A549 treated with DMSO at 1 μM for 4 hours (cell line): Measurements from ENCODE around the gene HLA-DOB. TPM values are rescaled to one million over a fixed set of nuclear protein-coding genes. Genes with fewer than 3 reads are reported as not detected.

Experiments used
- total RNA-seq: library from RNA; stranded (reverse); fragments of 200-300 nt; extraction: Qiagen RNA extraction; gene quantifications from 5 replicates; pipeline ENCODE4 v1.2.3, GENCODE V29; 2022; ENCODE audit warnings: low read depth

HLA-DOB gene
- 0.07 to 0.30 TPM (median 0.16 TPM) in 4 of 5 replicates, not detected in the other for total RNA-seq

DNA sequence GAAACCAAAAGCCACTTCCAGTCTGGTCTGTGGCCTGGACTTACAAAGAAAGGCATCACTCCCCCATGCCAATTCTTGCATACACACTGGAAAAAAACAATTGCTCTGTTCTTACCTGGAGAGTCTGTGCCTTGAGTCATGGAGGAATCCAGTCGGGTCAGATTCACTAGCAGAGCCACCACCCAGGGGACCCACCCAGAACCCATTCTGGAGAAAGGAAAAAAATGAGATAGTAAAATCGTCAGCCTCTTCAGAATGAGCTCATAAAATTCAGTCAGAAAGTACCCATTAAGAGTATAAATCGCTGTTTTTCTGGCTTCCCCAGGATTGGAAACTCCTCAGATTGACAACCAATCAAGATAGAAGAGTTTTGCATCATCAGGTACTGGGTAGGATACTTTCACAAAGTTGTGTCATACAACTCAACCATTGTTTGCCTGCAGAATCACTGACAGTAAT lies at the start of gene HLA-DOB:
TSS of gene HLA-DOB (minus strand) at position 257 of the 459 bp plus-strand sequence. CDS start at position 206, 51 bp downstream.

GRCh38 chr6:32853541-32854375 lies 37.0 kb upstream of the HLA-DOB start, which contains the start of the genes PSMB9 and TAP1:
Gene PSMB9, plus strand, starts transcription at chr6:32854192. Its CDS starts 38 bp downstream, at chr6:32854230.
Gene TAP1, minus strand, starts transcription at chr6:32853704. Its CDS starts 68 bp downstream, at chr6:32853636.

GRCh38 chr6:32843979-32844838 lies 27.4 kb upstream of the HLA-DOB start, which contains the start of gene PSMB8:
Gene PSMB8, minus strand, starts transcription at chr6:32844047. Its CDS starts 51 bp downstream, at chr6:32843996.

GRCh38 chr6:32838114-32838958 lies 21.5 kb upstream of the HLA-DOB start, which contains the start of gene TAP2:
Gene TAP2, minus strand, starts transcription at chr6:32838739. Its CDS starts 506 bp downstream, at chr6:32838233.

DNA sequence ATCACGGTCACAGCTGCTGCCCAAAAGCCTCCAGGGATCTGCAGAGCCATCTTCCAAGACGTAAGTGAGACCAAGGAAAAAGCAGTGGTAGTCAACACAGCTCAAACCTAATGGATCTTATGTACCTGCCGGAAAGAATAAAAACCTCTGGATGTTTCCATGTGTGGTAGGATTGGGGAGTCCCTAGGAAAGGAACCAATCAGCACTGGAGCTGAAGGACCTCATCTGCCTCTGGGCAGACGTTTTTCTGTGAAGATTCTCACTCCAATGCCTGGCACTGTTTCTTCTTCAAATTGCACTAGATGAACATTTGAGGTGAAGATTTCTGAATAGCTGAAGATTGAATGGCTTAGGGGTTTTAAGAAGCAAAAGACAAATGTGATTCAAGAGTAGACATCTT lies 53.4 kb downstream of the HLA-DOB start, which contains the start of gene HLA-DQB2:
TSS of gene HLA-DQB2 (minus strand) at position 112 of the 400 bp plus-strand sequence. CDS start at position 50, 62 bp downstream.

Other genes with a start within 250 kb of the HLA-DOB start
- gene HLA-DRB1, start 227.2 kb downstream of the HLA-DOB start, total RNA-seq = not detected in 5 replicates
- not detected in 5 replicates for gene HLA-DQA1, start 179.6 kb downstream of the HLA-DOB start, total RNA-seq
- not detected in 5 replicates for gene HLA-DQB1, start 150.3 kb downstream of the HLA-DOB start, total RNA-seq
- not detected in 5 replicates for gene HLA-DQA2, start 75.6 kb downstream of the HLA-DOB start, total RNA-seq
- gene HLA-DQB2, start 53.5 kb downstream of the HLA-DOB start, total RNA-seq = not detected in 5 replicates
- gene TAP2, start 21.7 kb upstream of the HLA-DOB start, total RNA-seq = 15.5 to 21.9 TPM (median 20.9 TPM) in 5 replicates
- gene PSMB8, start 27.0 kb upstream of the HLA-DOB start, total RNA-seq = 19.1 to 25.3 TPM (median 21.4 TPM) in 5 replicates
- gene TAP1, start 36.7 kb upstream of the HLA-DOB start, total RNA-seq = 27.3 to 36.0 TPM (median 34.2 TPM) in 5 replicates
- gene PSMB9, start 37.2 kb upstream of the HLA-DOB start, total RNA-seq = 16.5 to 22.1 TPM (median 17.2 TPM) in 5 replicates
- 1.2 to 2.3 TPM (median 1.7 TPM) in 5 replicates for gene HLA-DMB, start 124.0 kb upstream of the HLA-DOB start, total RNA-seq
- 2.2 to 3.7 TPM (median 3.3 TPM) in 5 replicates for gene HLA-DMA, start 136.1 kb upstream of the HLA-DOB start, total RNA-seq
- gene BRD2, start 151.6 kb upstream of the HLA-DOB start, total RNA-seq = 130 to 163 TPM (median 144 TPM) in 5 replicates
- not detected in 5 replicates for gene HLA-DOA, start 192.6 kb upstream of the HLA-DOB start, total RNA-seq